HEK293 (cell line): ENCODE results near the gene PDLIM7.

Experiments used
- CTCF ChIA-PET: fragments of 350-600 bp; formaldehyde crosslinking; extraction: SDS; loops from one replicate; lab custom pipeline; 2021; ENCODE audit warnings: antibody characterized with exemption; lab: Yijun Ruan, JAX
- POLR2A ChIA-PET: fragments of 300-600 bp; formaldehyde crosslinking; extraction: SDS; loops from one replicate; lab custom pipeline; 2020; ENCODE audit warnings: antibody characterized with exemption, inconsistent platforms; lab: Yijun Ruan, JAX
- H3K27ac ChIP-seq: fragments of 200-500 bp; sonication (Bioruptor generic); 2 replicates; pipeline ENCODE4 v1.5.1; 2014; ENCODE audit warnings: low read depth, low read length, control low read depth, inconsistent platforms; ENCODE audit errors: extremely low read depth
- H3K36me3 ChIP-seq, 2 experiments: fragments of 200-500 bp in 1 of 2; sonication (Bioruptor generic) in 1 of 2; 1 replicate in 1 of 2; 2 replicates in 1 of 2; pipeline ENCODE4 v1.5.1; 2014 to 2017; ENCODE audit warnings: inconsistent platforms in 2 of 2, low read length in 2 of 2; ENCODE audit not compliant: control insufficient read depth in 2 of 2, insufficient read depth in 1 of 2
- H3K4me1 ChIP-seq: fragments of 200-500 bp; sonication (Bioruptor generic); 2 replicates; pipeline ENCODE4 v1.5.1; 2014; ENCODE audit warnings: mild to moderate bottlenecking, low read length, inconsistent platforms; ENCODE audit not compliant: control insufficient read depth, insufficient read depth
- H3K4me3 ChIP-seq: 2 replicates; pipeline ENCODE4 v1.5.1; 2011; ENCODE audit warnings: low read depth, mild to moderate bottlenecking, control low read depth, low read length, moderate library complexity
- H3K9me3 ChIP-seq: fragments of 200-500 bp; sonication (Bioruptor generic); 2 replicates; pipeline ENCODE4 v1.5.1; 2014; ENCODE audit warnings: low read depth, low read length, inconsistent platforms; ENCODE audit not compliant: control insufficient read depth, insufficient read depth
- CTCF ChIP-seq: fragments of 450-650 bp; formaldehyde crosslinking; IDR thresholded peaks from 2 replicates; pipeline ENCODE4 v1.5.1; 2016; ENCODE audit warnings: missing biosample characterization, missing genetic modification characterization
- GLIS2 ChIP-seq: fragments of 450-650 bp; formaldehyde crosslinking; IDR thresholded peaks from 2 replicates; pipeline ENCODE4 v1.5.1; 2016; ENCODE audit warnings: missing biosample characterization, missing genetic modification characterization
- IKZF3 ChIP-seq: fragments of 450-650 bp; IDR thresholded peaks from 2 replicates; pipeline ENCODE4 v1.5.0; 2018; ENCODE audit warnings: missing biosample characterization, mild to moderate bottlenecking, missing genetic modification characterization, moderate library complexity
- PATZ1 ChIP-seq: fragments of 450-650 bp; formaldehyde crosslinking; IDR thresholded peaks from 2 replicates; pipeline ENCODE4 v1.5.1; 2016; ENCODE audit warnings: missing biosample characterization, missing genetic modification characterization
- RBAK ChIP-seq: fragments of 450-650 bp; formaldehyde crosslinking; IDR thresholded peaks from 2 replicates; pipeline ENCODE4 v1.5.1; 2016; ENCODE audit warnings: missing biosample characterization, missing genetic modification characterization
- SP3 ChIP-seq: fragments of 450-650 bp; formaldehyde crosslinking; IDR thresholded peaks from 2 replicates; pipeline ENCODE4 v1.5.1; 2016; ENCODE audit warnings: missing biosample characterization, missing genetic modification characterization
- TSHZ1 ChIP-seq: fragments of 450-650 bp; formaldehyde crosslinking; IDR thresholded peaks from 2 replicates; pipeline ENCODE4 v1.5.1; 2016; ENCODE audit warnings: missing biosample characterization, missing genetic modification characterization, borderline replicate concordance
- YY2 ChIP-seq: fragments of 450-650 bp; formaldehyde crosslinking; IDR thresholded peaks from 2 replicates; pipeline ENCODE4 v1.5.1; 2016; ENCODE audit warnings: missing biosample characterization, missing genetic modification characterization
- ZBTB8A ChIP-seq: fragments of 450-650 bp; formaldehyde crosslinking; IDR thresholded peaks from 2 replicates; pipeline ENCODE4 v1.5.1; 2016; ENCODE audit warnings: missing biosample characterization, missing genetic modification characterization
- ZFHX2 ChIP-seq: fragments of 450-650 bp; formaldehyde crosslinking; conservative IDR thresholded peaks from 2 replicates; pipeline ENCODE4 v1.5.1; 2016; ENCODE audit warnings: missing biosample characterization, missing genetic modification characterization
- ZNF18 ChIP-seq: fragments of 450-650 bp; formaldehyde crosslinking; IDR thresholded peaks from 2 replicates; pipeline ENCODE4 v1.5.1; 2016; ENCODE audit warnings: missing biosample characterization, missing genetic modification characterization
- ZNF223 ChIP-seq: fragments of 450-650 bp; formaldehyde crosslinking; IDR thresholded peaks from 2 replicates; pipeline ENCODE4 v1.5.1; 2016; ENCODE audit warnings: missing biosample characterization, missing genetic modification characterization
- ZNF266 ChIP-seq: fragments of 450-650 bp; formaldehyde crosslinking; IDR thresholded peaks from 2 replicates; pipeline ENCODE4 v1.5.1; 2016; ENCODE audit warnings: missing biosample characterization, missing genetic modification characterization, low read depth
- ZNF302 ChIP-seq: fragments of 450-650 bp; formaldehyde crosslinking; IDR thresholded peaks from 2 replicates; pipeline ENCODE4 v1.5.1; 2016; ENCODE audit warnings: missing biosample characterization, missing genetic modification characterization, low read depth
- ZNF311 ChIP-seq: fragments of 450-650 bp; formaldehyde crosslinking; IDR thresholded peaks from 2 replicates; pipeline ENCODE4 v1.5.1; 2017; ENCODE audit warnings: missing biosample characterization, missing genetic modification characterization, borderline replicate concordance
- ZNF335 ChIP-seq: fragments of 450-650 bp; formaldehyde crosslinking; conservative IDR thresholded peaks from 2 replicates; pipeline ENCODE4 v1.5.1; 2016; ENCODE audit warnings: missing biosample characterization, missing genetic modification characterization
- ZNF366 ChIP-seq: fragments of 450-650 bp; formaldehyde crosslinking; conservative IDR thresholded peaks from 2 replicates; pipeline ENCODE4 v1.5.1; 2016; ENCODE audit warnings: missing biosample characterization, missing genetic modification characterization
- ZNF510 ChIP-seq: fragments of 450-650 bp; formaldehyde crosslinking; IDR thresholded peaks from 2 replicates; pipeline ENCODE4 v1.5.1; 2018; ENCODE audit warnings: mild to moderate bottlenecking, missing genetic modification characterization, missing biosample characterization; ENCODE audit not compliant: insufficient replicate concordance
- ZNF580 ChIP-seq: fragments of 450-650 bp; formaldehyde crosslinking; IDR thresholded peaks from 2 replicates; pipeline ENCODE4 v1.5.1; 2016; ENCODE audit warnings: missing biosample characterization, missing genetic modification characterization
- ZNF621 ChIP-seq: fragments of 450-650 bp; formaldehyde crosslinking; IDR thresholded peaks from 2 replicates; pipeline ENCODE4 v1.5.1; 2017; ENCODE audit warnings: missing biosample characterization, missing genetic modification characterization
- ZNF624 ChIP-seq: fragments of 450-650 bp; formaldehyde crosslinking; IDR thresholded peaks from 2 replicates; pipeline ENCODE4 v1.5.1; 2017; ENCODE audit warnings: missing biosample characterization, missing genetic modification characterization
- ZNF626 ChIP-seq: fragments of 450-650 bp; sonication (Bioruptor Pico); formaldehyde crosslinking; IDR thresholded peaks from 2 replicates; pipeline ENCODE4 v1.5.1; 2018; ENCODE audit warnings: missing biosample characterization, missing genetic modification characterization, inconsistent platforms
- ZNF629 ChIP-seq: fragments of 450-650 bp; formaldehyde crosslinking; IDR thresholded peaks from 2 replicates; pipeline ENCODE4 v1.5.1; 2017; ENCODE audit warnings: missing biosample characterization, missing genetic modification characterization
- ZNF660 ChIP-seq: fragments of 450-650 bp; IDR thresholded peaks from 2 replicates; pipeline ENCODE4 v1.5.1; 2018; ENCODE audit warnings: missing biosample characterization, mild to moderate bottlenecking, missing genetic modification characterization
- ZNF701 ChIP-seq: fragments of 450-650 bp; formaldehyde crosslinking; IDR thresholded peaks from 2 replicates; pipeline ENCODE4 v1.5.1; 2016; ENCODE audit warnings: missing biosample characterization, missing genetic modification characterization
- ZNF76 ChIP-seq: fragments of 450-650 bp; formaldehyde crosslinking; IDR thresholded peaks from 2 replicates; pipeline ENCODE4; 2016; ENCODE audit warnings: low read depth, missing biosample characterization, missing genetic modification characterization, borderline replicate concordance
- ZNF785 ChIP-seq: fragments of 450-650 bp; formaldehyde crosslinking; IDR thresholded peaks from 2 replicates; pipeline ENCODE4 v1.5.1; 2016; ENCODE audit warnings: missing biosample characterization, missing genetic modification characterization
- ZSCAN30 ChIP-seq: fragments of 450-650 bp; IDR thresholded peaks from 2 replicates; pipeline ENCODE4 v1.5.1; 2018; ENCODE audit warnings: missing biosample characterization, mild to moderate bottlenecking, missing genetic modification characterization, moderate library complexity
- ZXDB ChIP-seq: fragments of 450-650 bp; formaldehyde crosslinking; IDR thresholded peaks from 2 replicates; pipeline ENCODE4 v1.5.1; 2016; ENCODE audit warnings: missing biosample characterization, missing genetic modification characterization

Gene PDLIM7

GRCh38 chr5:177455036-177455660 is 42.3 kb downstream of the PDLIM7 start:
- CTCF ChIA-PET, result interaction anchor here (0.7 to 5.1 kb wide), 33 partner anchors 9 to 341 kb away, joined by 3 to 88 read pairs (median 4); partner anchors contain the start of genes GRK6, PDLIM7 and SLC34A1
- H3K9me3 ChIP-seq, result no peaks in the 10 kb centered on the region
- POLR2A ChIA-PET, result interaction anchor here (0.7 to 5.4 kb wide), 21 partner anchors 8 to 148 kb away, joined by 3 to 89 read pairs (median 5); partner anchors contain the start of genes DBN1, DDX41, DOK3 and GRK6
- H3K27ac ChIP-seq, result peak overlapping the region; percentile 89
- peaks cover 0 to 34% of the 10 kb centered on the region in 2 experiments; a peak in 2 of 3 replicates for H3K36me3 ChIP-seq
- peak overlapping the region; percentile 69 for H3K4me3 ChIP-seq
- H3K4me1 ChIP-seq, result peaks cover 8% of the 10 kb centered on the region
- peak; percentile 47; the same call in 1 of the 2 replicates for TF ChIP-seq IKZF3
- TF ChIP-seq ZXDB (tag by site-specific recombination), result 0 out of 2 replicates have a peak, but pooled peaks have one; percentile 72
- TF ChIP-seq SP3, result peak; percentile 70
- TF ChIP-seq ZNF302 (tag by site-specific recombination), result no peak
- TF ChIP-seq ZNF311 (tag by site-specific recombination), result no peak
- no peak for TF ChIP-seq ZNF510 (tag by site-specific recombination)
- peak; percentile 83 for TF ChIP-seq PATZ1 (tag by site-specific recombination)
- TF ChIP-seq YY2 (tag by site-specific recombination), result no peak
- TF ChIP-seq ZNF76 (tag by site-specific recombination), result peak; percentile 36; the same call in 1 of the 2 replicates
- no peak for TF ChIP-seq ZNF621 (tag by site-specific recombination)
- peak; percentile 98 for TF ChIP-seq ZFHX2 (tag by site-specific recombination)
- no peak; the same call in none of the 2 replicates for TF ChIP-seq GLIS2 (tag by site-specific recombination)
- no peak for TF ChIP-seq ZNF266 (tag by site-specific recombination)
- TF ChIP-seq ZSCAN30 (tag by site-specific recombination), result peak; percentile 86; the same call in 1 of the 2 replicates
- peak; percentile 78 for TF ChIP-seq ZNF629 (tag by site-specific recombination)
- no peak for TF ChIP-seq ZNF223
- TF ChIP-seq CTCF, result peak; percentile 84
- TF ChIP-seq ZNF580, result peak; percentile 43; the same call in 1 of the 2 replicates
- TF ChIP-seq ZNF335 (tag by site-specific recombination), result peak; percentile 92
- no peak for TF ChIP-seq ZNF626 (tag by site-specific recombination)
- no peak for TF ChIP-seq ZNF366 (tag by site-specific recombination)
- peak; percentile 87 for TF ChIP-seq ZNF660
- peak; percentile 99 for TF ChIP-seq ZBTB8A (tag by site-specific recombination)
- TF ChIP-seq TSHZ1 (tag by site-specific recombination), result 0 out of 2 replicates have a peak, but pooled peaks have one; percentile 29
- TF ChIP-seq ZNF785 (tag by site-specific recombination), result peak; percentile 69
- TF ChIP-seq ZNF701 (tag by site-specific recombination), result no peak
- no peak for TF ChIP-seq RBAK (tag by site-specific recombination)
- TF ChIP-seq ZNF624 (tag by site-specific recombination), result no peak
- no peak for TF ChIP-seq ZNF18 (tag by site-specific recombination)
